Measurements from ENCODE around the gene SEMA4G.
A peak's percentile ranks its signal among the peaks of the same experiment; 100 is the strongest.

The SEMA4G gene

DNA sequence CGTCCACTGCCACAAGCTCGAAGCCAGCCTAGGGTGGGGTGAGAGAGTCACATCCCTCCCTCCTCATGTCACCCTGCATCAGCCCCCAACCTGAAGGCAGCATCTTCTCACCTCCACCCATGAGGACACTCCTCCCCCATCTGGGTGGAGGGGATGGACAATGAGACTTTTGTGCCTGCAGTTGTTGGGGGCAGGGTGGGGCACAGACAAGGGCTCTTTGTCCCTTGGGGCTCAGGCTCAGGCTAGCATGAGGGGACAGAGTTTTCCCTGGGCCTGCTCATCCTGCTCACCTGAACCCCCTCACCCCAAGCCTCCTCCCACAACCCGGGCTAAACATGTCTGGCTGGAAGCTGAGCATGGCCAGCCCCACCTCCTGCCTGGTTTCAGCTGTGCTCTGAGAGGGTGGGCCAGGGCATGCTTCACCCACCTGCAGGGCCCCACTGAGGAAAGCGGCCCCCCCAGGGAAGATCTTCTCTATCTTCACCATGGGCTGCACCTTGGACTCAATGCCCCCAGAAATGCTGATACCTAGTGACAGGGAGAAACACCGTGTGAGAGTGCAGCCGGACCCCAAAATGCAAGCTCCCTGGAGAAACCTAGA, 39.6 kb downstream of the SEMA4G start:
- no peak for DNase-seq (ENCODE audit: low spot score)
- TF ChIP-seq, protein P1, sequence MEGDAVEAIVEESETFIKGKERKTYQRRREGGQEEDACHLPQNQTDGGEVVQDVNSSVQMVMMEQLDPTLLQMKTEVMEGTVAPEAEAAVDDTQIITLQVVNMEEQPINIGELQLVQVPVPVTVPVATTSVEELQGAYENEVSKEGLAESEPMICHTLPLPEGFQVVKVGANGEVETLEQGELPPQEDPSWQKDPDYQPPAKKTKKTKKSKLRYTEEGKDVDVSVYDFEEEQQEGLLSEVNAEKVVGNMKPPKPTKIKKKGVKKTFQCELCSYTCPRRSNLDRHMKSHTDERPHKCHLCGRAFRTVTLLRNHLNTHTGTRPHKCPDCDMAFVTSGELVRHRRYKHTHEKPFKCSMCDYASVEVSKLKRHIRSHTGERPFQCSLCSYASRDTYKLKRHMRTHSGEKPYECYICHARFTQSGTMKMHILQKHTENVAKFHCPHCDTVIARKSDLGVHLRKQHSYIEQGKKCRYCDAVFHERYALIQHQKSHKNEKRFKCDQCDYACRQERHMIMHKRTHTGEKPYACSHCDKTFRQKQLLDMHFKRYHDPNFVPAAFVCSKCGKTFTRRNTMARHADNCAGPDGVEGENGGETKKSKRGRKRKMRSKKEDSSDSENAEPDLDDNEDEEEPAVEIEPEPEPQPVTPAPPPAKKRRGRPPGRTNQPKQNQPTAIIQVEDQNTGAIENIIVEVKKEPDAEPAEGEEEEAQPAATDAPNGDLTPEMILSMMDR (IDR thresholded peaks at IDR 0.05; ENCODE audit: extremely low read depth, missing control alignments): no peak

DNA sequence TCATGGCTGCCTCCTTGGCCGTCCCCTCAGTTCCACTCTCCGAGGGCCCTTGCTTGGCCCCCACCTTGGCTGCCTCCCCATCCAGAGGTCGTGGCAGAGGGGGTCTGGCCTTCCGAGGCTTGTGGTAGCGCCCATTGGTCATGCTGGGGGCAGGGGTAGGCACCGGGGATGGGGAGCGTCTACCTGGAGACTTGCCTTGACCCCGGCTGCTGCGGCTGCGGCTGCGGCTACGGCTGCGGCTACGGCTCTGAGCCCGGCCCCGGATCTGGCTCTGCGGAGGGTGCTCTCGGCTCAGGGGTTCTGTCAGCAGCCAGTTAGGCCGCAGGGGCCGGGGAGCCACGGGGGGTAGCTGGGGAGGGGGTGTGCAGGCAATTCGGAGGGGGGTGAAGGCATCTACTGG, 41.0 kb downstream of the SEMA4G start:
- no peak for DNase-seq (ENCODE audit: low spot score)
- TF ChIP-seq, protein P1 (IDR thresholded peaks at IDR 0.05; ENCODE audit: extremely low read depth, missing control alignments): no peak

DNA sequence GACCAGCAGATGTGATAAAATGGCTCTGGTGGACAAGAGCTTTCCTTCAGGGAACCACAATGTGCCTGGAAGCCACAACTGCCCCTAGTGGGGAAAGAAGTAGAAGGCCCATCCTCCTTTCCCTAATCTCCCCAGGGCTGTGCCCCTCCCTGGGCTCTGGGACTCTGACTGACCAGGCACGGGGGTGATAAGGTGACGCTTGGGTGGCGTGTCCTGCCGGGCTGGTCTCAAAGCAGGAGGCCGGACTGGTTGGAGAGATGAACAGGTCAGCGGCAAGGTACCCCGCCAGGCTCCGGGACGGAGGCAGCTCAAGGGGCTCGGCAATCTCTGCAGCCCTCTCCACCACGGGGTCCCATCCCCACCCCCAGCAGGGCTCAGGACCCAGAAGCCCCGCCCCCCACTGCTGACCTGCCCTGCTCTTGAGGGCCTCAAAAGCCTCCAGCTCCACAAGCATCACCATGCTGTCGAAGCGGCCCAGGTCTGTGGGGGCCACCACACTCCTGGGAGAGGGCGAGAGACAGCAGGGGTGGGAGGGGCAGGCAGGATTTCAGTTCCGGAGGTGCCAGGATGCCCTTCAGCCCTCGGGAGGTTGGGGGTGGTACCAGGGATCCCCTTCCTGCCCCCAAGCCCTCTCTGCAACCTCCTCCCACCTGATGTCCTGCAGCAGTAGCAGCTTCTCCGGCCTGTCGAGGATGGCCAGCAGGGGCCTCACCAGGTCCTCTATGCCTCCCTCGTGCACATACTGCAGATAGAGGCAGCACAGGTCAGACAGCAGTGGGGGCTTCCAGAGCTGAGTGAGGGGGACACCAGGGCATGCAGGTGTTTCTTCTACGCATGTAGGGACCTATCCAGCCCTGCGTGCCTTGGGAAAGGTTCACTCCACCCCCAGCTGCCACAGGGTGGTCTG, 42.5 kb downstream of the SEMA4G start:
- no peak for DNase-seq (ENCODE audit: low spot score)
- TF ChIP-seq, protein P1 (IDR thresholded peaks at IDR 0.05; ENCODE audit: extremely low read depth, missing control alignments): no peak

- TF ChIP-seq, protein P1 (IDR thresholded peaks at IDR 0.05; ENCODE audit: extremely low read depth, missing control alignments): peak; percentile 78
- peak; percentile 89 for DNase-seq (ENCODE audit: low spot score)
Observed at GRCh38 chr10:101012525-101013364, 43.4 kb downstream of the SEMA4G start.

DNA sequence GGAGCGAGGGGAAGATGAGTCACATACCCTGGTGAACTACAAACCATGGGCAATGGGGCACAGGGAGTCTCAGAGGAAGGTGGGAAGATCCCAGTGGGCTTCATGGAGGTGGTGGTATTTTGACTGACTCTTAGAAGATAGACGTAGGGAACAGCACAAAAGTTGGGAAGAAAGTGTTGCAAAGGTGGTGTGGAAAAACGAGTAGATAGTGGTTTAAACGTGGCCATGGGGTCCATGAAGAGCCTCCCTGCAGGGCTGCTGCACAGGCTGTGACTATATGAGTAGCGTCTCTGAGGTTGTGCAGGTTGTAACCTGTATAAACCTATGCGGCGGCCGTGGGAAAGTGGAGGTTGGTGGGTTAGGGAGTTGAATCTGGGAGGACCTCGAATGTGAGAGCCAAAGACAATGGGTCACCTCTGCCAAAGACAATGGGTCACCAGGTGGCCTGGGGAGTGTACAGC, 44.1 kb downstream of the SEMA4G start:
- no peak for DNase-seq (ENCODE audit: low spot score)
- TF ChIP-seq, protein P1 (IDR thresholded peaks at IDR 0.05; ENCODE audit: extremely low read depth, missing control alignments): no peak

DNA sequence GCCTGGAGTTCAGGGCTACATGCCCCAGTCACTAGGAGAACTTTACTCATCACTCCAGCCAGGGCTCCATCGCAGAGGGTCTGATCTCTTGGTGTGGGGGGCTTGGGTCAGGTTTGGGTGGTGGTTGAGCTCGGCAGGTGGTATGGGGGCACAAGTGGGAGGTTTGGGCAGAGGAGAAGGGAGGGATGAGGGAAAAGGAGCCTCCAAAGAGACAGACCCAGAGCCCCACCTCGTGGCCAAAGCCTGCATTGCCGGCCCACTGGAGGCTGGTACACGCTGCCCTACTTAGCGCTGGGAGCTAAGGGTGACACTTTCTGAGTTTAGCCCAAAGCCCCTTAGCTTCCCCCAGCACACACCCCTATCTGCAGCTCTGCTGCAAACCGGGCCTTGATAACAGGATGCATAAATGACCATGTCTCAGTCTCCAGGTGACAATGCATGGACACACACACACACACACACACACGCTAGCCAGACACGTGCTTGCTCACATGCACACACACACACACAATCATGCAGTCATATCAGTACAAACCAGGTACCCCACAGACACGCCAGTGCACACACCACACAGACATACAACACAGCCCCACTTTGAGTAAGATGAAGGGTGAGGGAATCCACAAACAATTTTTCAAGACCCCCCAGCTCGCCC, 45.1 kb downstream of the SEMA4G start:
- DNase-seq (ENCODE audit: low spot score): peak; percentile 88

More for the DNA sequence above, 45.1 kb downstream of the SEMA4G start:
- TF ChIP-seq, protein P1 (IDR thresholded peaks at IDR 0.05; ENCODE audit: extremely low read depth, missing control alignments): peak; percentile 81
